GM23338 (cell line): Measurements from ENCODE around the gene GRIK4. TPM values are rescaled to one million over a fixed set of nuclear protein-coding genes. Genes with fewer than 3 reads are reported as not detected.

Experiments
- ATAC-seq: fragments of 200-7000 bp; cut with Tn5 transposase; 3 replicates; pipeline ENCODE4 v1.9.1; 2020
- DNase-seq: peaks from one replicate; pipeline ENCODE4 v3.0.0-alpha.2; 2015; ENCODE audit warnings: low spot score
- H2AFZ ChIP-seq: fragments of 200-600 bp; sonication (generic); 2 replicates; pipeline ENCODE4 v1.8.0; 2016; ENCODE audit warnings: antibody characterized with exemption, mild to moderate bottlenecking, moderate library complexity
- H3F3A ChIP-seq: fragments of 200-600 bp; sonication (generic); replicated peaks from 2 replicates; pipeline ENCODE4 v1.8.0; 2017; ENCODE audit warnings: antibody characterized with exemption, mixed run types, low read depth
- H3K27ac ChIP-seq: fragments of 200-600 bp; sonication (generic); 2 replicates; pipeline ENCODE4 v1.6.1; 2016; ENCODE audit warnings: low read depth
- H3K27me3 ChIP-seq: fragments of 200-600 bp; sonication (generic); 2 replicates; pipeline ENCODE4 v1.8.0; 2016; ENCODE audit warnings: mild to moderate bottlenecking, mixed run types, moderate library complexity; ENCODE audit not compliant: insufficient read depth
- H3K36me3 ChIP-seq: fragments of 200-600 bp; sonication (generic); 2 replicates; pipeline ENCODE4 v1.8.0; 2016; ENCODE audit warnings: mild to moderate bottlenecking; ENCODE audit not compliant: insufficient read depth
- H3K4me1 ChIP-seq: fragments of 200-600 bp; sonication (generic); 2 replicates; pipeline ENCODE4 v1.8.0; 2016; ENCODE audit warnings: mild to moderate bottlenecking, moderate library complexity; ENCODE audit not compliant: insufficient read depth
- H3K4me2 ChIP-seq: fragments of 200-600 bp; sonication (generic); 2 replicates; pipeline ENCODE4 v1.7.1; 2017; ENCODE audit warnings: mixed run types
- H3K4me3 ChIP-seq: fragments of 200-600 bp; sonication (generic); 2 replicates; pipeline ENCODE4 v1.6.1; 2016; ENCODE audit warnings: mixed run types
- H3K79me2 ChIP-seq: fragments of 200-600 bp; sonication (generic); replicated peaks from 2 replicates; pipeline ENCODE4 v1.8.0; 2017; ENCODE audit warnings: mild to moderate bottlenecking; ENCODE audit not compliant: insufficient read depth
- H3K9me2 ChIP-seq: fragments of 200-600 bp; sonication (generic); 2 replicates; pipeline ENCODE4 v1.8.0; 2017; ENCODE audit not compliant: insufficient read depth
- H4K20me1 ChIP-seq: fragments of 200-600 bp; sonication (generic); replicated peaks from 2 replicates; pipeline ENCODE4 v1.8.0; 2017; ENCODE audit warnings: mild to moderate bottlenecking; ENCODE audit not compliant: insufficient read depth
- H3K27ac Mint-ChIP-seq: 2 replicates; pipeline ENCODE4 v1.8.0; 2020; ENCODE audit warnings: inconsistent platforms, mild to moderate bottlenecking, moderate library complexity, mixed read lengths
- H3K27me3 Mint-ChIP-seq: 3 replicates; pipeline ENCODE4 v1.8.0; 2022; ENCODE audit warnings: low read depth, mild to moderate bottlenecking, moderate library complexity, mixed read lengths, inconsistent platforms; ENCODE audit not compliant: insufficient read depth, poor library complexity
- H3K36me3 Mint-ChIP-seq: 3 replicates; pipeline ENCODE4 v1.8.0; 2021; ENCODE audit warnings: low read depth, mild to moderate bottlenecking, inconsistent platforms, moderate library complexity, mixed read lengths
- H3K4me1 Mint-ChIP-seq: 3 replicates; pipeline ENCODE4 v1.8.0; 2020; ENCODE audit warnings: mild to moderate bottlenecking, inconsistent platforms, mixed read lengths
- H3K4me3 Mint-ChIP-seq: 3 replicates; pipeline ENCODE4 v1.8.0; 2021; ENCODE audit warnings: moderate library complexity, mild to moderate bottlenecking, inconsistent platforms, mixed read lengths
- H3K9me3 Mint-ChIP-seq: 3 replicates; pipeline ENCODE4 v1.8.0; 2020; ENCODE audit warnings: moderate library complexity, mild to moderate bottlenecking, inconsistent platforms, mixed read lengths
- EZH2 ChIP-seq: fragments of 200-600 bp; sonication (generic); IDR thresholded peaks from one replicate; pipeline ENCODE4 v1.8.0; 2017; ENCODE audit warnings: antibody characterized with exemption, mild to moderate bottlenecking, low read depth; ENCODE audit not compliant: unreplicated experiment
- EZH2phosphoT487 ChIP-seq: fragments of 200-600 bp; sonication (generic); IDR thresholded peaks from one replicate; pipeline ENCODE4 v1.8.1; 2018; ENCODE audit warnings: antibody characterized with exemption; ENCODE audit not compliant: unreplicated experiment
- JUNB ChIP-seq: IDR thresholded peaks from one replicate; pipeline ENCODE4 v1.6.1; 2016; ENCODE audit warnings: antibody characterized with exemption; ENCODE audit not compliant: unreplicated experiment
- POLR2AphosphoS5 ChIP-seq: IDR thresholded peaks from 2 replicates; pipeline ENCODE4 v1.6.1; 2016; ENCODE audit warnings: antibody characterized with exemption, low read depth
- REST ChIP-seq: IDR thresholded peaks from one replicate; pipeline ENCODE4 v1.6.1; 2018; ENCODE audit warnings: antibody characterized with exemption; ENCODE audit not compliant: unreplicated experiment
- STAT1 ChIP-seq: IDR thresholded peaks from one replicate; pipeline ENCODE4 v1.6.1; 2016; ENCODE audit warnings: antibody characterized with exemption; ENCODE audit not compliant: unreplicated experiment
- ZNF114 ChIP-seq: fragments of 250-450 bp; sonication (Bioruptor Pico); IDR thresholded peaks from 2 replicates; pipeline ENCODE4 v1.5.0; 2020; ENCODE audit warnings: mild to moderate bottlenecking, moderate library complexity
- polyA plus RNA-seq: library from polyadenylated mRNA; unstranded; fragments of >200 nt; fragmentation: Nextera tagmentation; extraction: Ambion mirVana; gene quantifications from 2 replicates; pipeline ENCODE4 v1.2.1, GENCODE V29; 2016
- total RNA-seq: library from RNA; depleted of rRNA; stranded (reverse); fragments of >200 nt; shearing (Covaris generic); gene quantifications from 2 replicates; pipeline ENCODE4 v1.2.3, GENCODE V29; 2014
- TF ChIP-seq, protein P1 (sequence below): IDR thresholded peaks from 2 replicates; pipeline ENCODE4 v1.6.1; 2016; ENCODE audit warnings: antibody characterized with exemption
- TF ChIP-seq, protein P2 (sequence below): fragments of 250-450 bp; sonication (Bioruptor Pico); IDR thresholded peaks from 2 replicates; pipeline ENCODE4 v1.5.0; 2020; ENCODE audit warnings: mild to moderate bottlenecking, moderate library complexity

GRIK4 gene
- total and polyA plus RNA-seq, 2 experiments from 2014 or later: 0.63 to 2.2 TPM

DNA sequence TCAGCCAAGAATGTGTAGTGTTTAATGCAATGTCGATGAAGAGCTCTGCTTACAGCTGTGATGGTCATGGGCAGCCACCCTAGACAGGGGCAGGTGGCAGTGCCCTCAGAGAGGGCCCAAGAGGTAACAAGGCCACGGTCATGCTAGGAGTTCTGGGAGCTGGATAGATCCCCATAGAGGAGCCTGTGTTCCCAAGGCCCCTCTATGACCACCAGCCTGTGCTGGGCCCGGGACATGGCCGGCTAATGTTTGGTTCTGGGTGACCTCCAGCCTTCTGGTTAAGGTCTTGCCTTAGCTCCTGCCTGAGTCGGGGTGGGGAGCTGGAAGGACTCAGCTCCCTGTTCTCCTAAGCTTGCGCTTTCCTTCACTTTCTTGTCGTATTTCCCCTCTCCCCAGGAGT lies 65.1 kb downstream of the GRIK4 start (continued):
- TF ChIP-seq, protein P1, sequence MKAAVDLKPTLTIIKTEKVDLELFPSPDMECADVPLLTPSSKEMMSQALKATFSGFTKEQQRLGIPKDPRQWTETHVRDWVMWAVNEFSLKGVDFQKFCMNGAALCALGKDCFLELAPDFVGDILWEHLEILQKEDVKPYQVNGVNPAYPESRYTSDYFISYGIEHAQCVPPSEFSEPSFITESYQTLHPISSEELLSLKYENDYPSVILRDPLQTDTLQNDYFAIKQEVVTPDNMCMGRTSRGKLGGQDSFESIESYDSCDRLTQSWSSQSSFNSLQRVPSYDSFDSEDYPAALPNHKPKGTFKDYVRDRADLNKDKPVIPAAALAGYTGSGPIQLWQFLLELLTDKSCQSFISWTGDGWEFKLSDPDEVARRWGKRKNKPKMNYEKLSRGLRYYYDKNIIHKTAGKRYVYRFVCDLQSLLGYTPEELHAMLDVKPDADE: no peak
- TF ChIP-seq ZNF114 (no peak), POLR2AphosphoS5 (no peak)

DNA sequence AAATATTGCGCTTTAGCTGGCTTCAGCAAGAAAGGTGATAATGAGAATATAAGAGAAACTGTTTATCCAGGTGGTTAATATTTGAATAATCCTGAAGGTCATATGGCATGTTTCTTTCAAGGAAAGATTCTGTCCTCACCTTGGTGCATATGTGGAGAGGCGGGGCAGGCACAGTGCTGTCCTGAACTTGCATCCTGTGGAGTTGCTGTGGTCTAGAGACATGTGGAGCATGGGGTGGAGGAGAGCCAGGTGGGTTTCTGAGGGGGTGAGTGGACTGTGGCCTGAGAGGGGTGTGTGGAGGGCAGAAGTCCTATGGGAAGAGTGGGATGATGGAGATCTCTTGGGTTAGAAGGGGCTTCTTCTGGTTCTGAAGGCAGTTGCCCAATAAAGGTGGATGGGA lies 65.5 kb downstream of the GRIK4 start:
- H3K27ac ChIP-seq: no peak overlapping the region
- peaks cover 7% of the 10 kb centered on the region; the same call in 1 of the 2 replicates for H3K4me1 ChIP-seq
- no peak for ATAC-seq
- H3K4me1 Mint-ChIP-seq: peaks cover 22% of the 10 kb centered on the region
- H3K36me3 ChIP-seq: no peaks in the 10 kb centered on the region
- no peak overlapping the region for H3K4me2 ChIP-seq
- peaks cover 3% of the 10 kb centered on the region; the same call in 1 of the 2 replicates for H3K9me2 ChIP-seq
- no peaks in the 10 kb centered on the region; the same call in 2 of the 3 replicates for H3K9me3 Mint-ChIP-seq
- no peak overlapping the region for H3K27ac Mint-ChIP-seq
- H3K36me3 Mint-ChIP-seq: no peaks in the 10 kb centered on the region; the same call in 2 of the 3 replicates
- TF ChIP-seq JUNB (no peak), STAT1 (no peak), POLR2AphosphoS5 (no peak), EZH2 (no peak), REST (no peak), EZH2phosphoT487 (no peak)
- TF ChIP-seq, protein P2, sequence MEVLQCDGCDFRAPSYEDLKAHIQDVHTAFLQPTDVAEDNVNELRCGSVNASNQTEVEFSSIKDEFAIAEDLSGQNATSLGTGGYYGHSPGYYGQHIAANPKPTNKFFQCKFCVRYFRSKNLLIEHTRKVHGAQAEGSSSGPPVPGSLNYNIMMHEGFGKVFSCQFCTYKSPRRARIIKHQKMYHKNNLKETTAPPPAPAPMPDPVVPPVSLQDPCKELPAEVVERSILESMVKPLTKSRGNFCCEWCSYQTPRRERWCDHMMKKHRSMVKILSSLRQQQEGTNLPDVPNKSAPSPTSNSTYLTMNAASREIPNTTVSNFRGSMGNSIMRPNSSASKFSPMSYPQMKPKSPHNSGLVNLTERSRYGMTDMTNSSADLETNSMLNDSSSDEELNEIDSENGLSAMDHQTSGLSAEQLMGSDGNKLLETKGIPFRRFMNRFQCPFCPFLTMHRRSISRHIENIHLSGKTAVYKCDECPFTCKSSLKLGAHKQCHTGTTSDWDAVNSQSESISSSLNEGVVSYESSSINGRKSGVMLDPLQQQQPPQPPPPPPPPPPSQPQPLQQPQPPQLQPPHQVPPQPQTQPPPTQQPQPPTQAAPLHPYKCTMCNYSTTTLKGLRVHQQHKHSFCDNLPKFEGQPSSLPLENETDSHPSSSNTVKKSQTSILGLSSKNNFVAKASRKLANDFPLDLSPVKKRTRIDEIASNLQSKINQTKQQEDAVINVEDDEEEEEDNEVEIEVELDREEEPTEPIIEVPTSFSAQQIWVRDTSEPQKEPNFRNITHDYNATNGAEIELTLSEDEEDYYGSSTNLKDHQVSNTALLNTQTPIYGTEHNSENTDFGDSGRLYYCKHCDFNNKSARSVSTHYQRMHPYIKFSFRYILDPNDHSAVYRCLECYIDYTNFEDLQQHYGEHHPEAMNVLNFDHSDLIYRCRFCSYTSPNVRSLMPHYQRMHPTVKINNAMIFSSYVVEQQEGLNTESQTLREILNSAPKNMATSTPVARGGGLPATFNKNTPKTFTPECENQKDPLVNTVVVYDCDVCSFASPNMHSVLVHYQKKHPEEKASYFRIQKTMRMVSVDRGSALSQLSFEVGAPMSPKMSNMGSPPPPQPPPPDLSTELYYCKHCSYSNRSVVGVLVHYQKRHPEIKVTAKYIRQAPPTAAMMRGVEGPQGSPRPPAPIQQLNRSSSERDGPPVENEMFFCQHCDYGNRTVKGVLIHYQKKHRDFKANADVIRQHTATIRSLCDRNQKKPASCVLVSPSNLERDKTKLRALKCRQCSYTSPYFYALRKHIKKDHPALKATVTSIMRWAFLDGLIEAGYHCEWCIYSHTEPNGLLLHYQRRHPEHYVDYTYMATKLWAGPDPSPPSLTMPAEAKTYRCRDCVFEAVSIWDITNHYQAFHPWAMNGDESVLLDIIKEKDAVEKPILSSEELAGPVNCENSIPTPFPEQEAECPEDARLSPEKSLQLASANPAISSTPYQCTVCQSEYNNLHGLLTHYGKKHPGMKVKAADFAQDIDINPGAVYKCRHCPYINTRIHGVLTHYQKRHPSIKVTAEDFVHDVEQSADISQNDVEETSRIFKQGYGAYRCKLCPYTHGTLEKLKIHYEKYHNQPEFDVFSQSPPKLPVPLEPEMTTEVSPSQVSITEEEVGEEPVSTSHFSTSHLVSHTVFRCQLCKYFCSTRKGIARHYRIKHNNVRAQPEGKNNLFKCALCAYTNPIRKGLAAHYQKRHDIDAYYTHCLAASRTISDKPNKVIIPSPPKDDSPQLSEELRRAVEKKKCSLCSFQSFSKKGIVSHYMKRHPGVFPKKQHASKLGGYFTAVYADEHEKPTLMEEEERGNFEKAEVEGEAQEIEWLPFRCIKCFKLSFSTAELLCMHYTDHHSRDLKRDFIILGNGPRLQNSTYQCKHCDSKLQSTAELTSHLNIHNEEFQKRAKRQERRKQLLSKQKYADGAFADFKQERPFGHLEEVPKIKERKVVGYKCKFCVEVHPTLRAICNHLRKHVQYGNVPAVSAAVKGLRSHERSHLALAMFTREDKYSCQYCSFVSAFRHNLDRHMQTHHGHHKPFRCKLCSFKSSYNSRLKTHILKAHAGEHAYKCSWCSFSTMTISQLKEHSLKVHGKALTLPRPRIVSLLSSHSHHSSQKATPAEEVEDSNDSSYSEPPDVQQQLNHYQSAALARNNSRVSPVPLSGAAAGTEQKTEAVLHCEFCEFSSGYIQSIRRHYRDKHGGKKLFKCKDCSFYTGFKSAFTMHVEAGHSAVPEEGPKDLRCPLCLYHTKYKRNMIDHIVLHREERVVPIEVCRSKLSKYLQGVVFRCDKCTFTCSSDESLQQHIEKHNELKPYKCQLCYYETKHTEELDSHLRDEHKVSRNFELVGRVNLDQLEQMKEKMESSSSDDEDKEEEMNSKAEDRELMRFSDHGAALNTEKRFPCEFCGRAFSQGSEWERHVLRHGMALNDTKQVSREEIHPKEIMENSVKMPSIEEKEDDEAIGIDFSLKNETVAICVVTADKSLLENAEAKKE (CRISPR knock-in tag): no peak
- TF ChIP-seq, protein P1: no peak
- no peaks in the 10 kb centered on the region for H3K79me2 ChIP-seq
- H3K27me3 Mint-ChIP-seq: peaks cover 8% of the 10 kb centered on the region
- H4K20me1 ChIP-seq: no peaks in the 10 kb centered on the region
- H2AFZ ChIP-seq: no peak overlapping the region
- no peaks in the 10 kb centered on the region for H3F3A ChIP-seq
- H3K27me3 ChIP-seq: no peaks in the 10 kb centered on the region
- no peak overlapping the region for H3K4me3 ChIP-seq
- no peak overlapping the region for H3K4me3 Mint-ChIP-seq
- DNase-seq: no peak
